AG09319 (cell line): ENCODE results near the gene SYCE1.
"Not testable (repeated sequence)": the region's sequence is repeated elsewhere in the genome, so short reads cannot be mapped to it uniquely, and the experiment has no call there.

Source experiments
- DNase-seq: peaks from one replicate; pipeline ENCODE4 v3.0.0-alpha.2; 2010; ENCODE audit warnings: low read depth; ENCODE audit errors: extremely low read depth
- CTCF ChIP-seq: IDR thresholded peaks from 2 replicates; pipeline ENCODE4 v1.5.1; 2011; ENCODE audit warnings: low read depth, mild to moderate bottlenecking, inconsistent platforms, low read length, moderate library complexity

The SYCE1 gene

GRCh38 chr10:133567119-133567518, 1.7 kb upstream of the SYCE1 start:
- no peak for DNase-seq
- TF ChIP-seq CTCF: no peak

- DNase-seq: no peak
- no peak for TF ChIP-seq CTCF
Observed at GRCh38 chr10:133564816-133565215, 567 bp downstream of the SYCE1 start.

- TF ChIP-seq CTCF: no peak
- DNase-seq: no peak
Observed at GRCh38 chr10:133559216-133559615, 6.2 kb downstream of the SYCE1 start.

- no peak for DNase-seq
- TF ChIP-seq CTCF: no peak
Observed at GRCh38 chr10:133557381-133557780, 8.0 kb downstream of the SYCE1 start.

- no peak for DNase-seq
- no peak for TF ChIP-seq CTCF
Observed at GRCh38 chr10:133555521-133555920, 9.9 kb downstream of the SYCE1 start.

- TF ChIP-seq CTCF: no peak
- DNase-seq: no peak
Observed at GRCh38 chr10:133554600-133554999, 10.8 kb downstream of the SYCE1 start.

- no peak for DNase-seq
- TF ChIP-seq CTCF: no peak
Observed at GRCh38 chr10:133544506-133544905, 20.9 kb downstream of the SYCE1 start.

- DNase-seq: not testable (repeated sequence)
Observed at GRCh38 chr10:133541441-133541975, 23.9 kb downstream of the SYCE1 start.
